ENCODE data around the gene DNAJC25. TPM values are rescaled to one million over a fixed set of nuclear protein-coding genes. Genes with fewer than 3 reads are reported as not detected.

Gene DNAJC25
- total RNA-seq, 1 donor from 2014 or later = 9.6 TPM

- Mint-ChIP-seq H3K27ac (no peak overlapping the region), H3K9me3 (no peaks in the 10 kb centered on the region), H3K36me3 (peaks cover 32% of the 10 kb centered on the region), H3K4me3 (no peak overlapping the region), H3K27me3 (no peaks in the 10 kb centered on the region), H3K4me1 (ENCODE audit: unreplicated experiment) (no peaks in the 10 kb centered on the region)
- DNase-seq (ENCODE audit: extremely low spot score, unreplicated experiment) = no peak
- TF ChIP-seq CTCF (conservative IDR thresholded peaks at IDR 0.05) = no peak
These were observed 16.9 kb downstream of the DNAJC25 start for GRCh38 chr9:111648066-111648465.

GRCh38 chr9:111649016-111649415, 17.9 kb downstream of the DNAJC25 start:
- Mint-ChIP-seq H3K27ac (no peak overlapping the region), H3K4me3 (no peak overlapping the region), H3K27me3 (no peaks in the 10 kb centered on the region), H3K4me1 (ENCODE audit: unreplicated experiment) (no peaks in the 10 kb centered on the region), H3K36me3 (peaks cover 33% of the 10 kb centered on the region), H3K9me3 (no peaks in the 10 kb centered on the region)
- TF ChIP-seq CTCF (conservative IDR thresholded peaks at IDR 0.05) = no peak
- DNase-seq (ENCODE audit: extremely low spot score, unreplicated experiment) = no peak

- H3K4me3 Mint-ChIP-seq = peak overlapping the region; percentile 34
- H3K27me3 Mint-ChIP-seq = no peaks in the 10 kb centered on the region
- H3K4me1 Mint-ChIP-seq (ENCODE audit: unreplicated experiment) = peaks cover 2% of the 10 kb centered on the region
- DNase-seq (ENCODE audit: extremely low spot score, unreplicated experiment) = no peak
- TF ChIP-seq CTCF (conservative IDR thresholded peaks at IDR 0.05) = no peak
- H3K36me3 Mint-ChIP-seq = peaks cover 13% of the 10 kb centered on the region
- peak overlapping the region; percentile 93 for H3K27ac Mint-ChIP-seq
- no peaks in the 10 kb centered on the region for H3K9me3 Mint-ChIP-seq
These were observed 25.9 kb downstream of the DNAJC25 start for GRCh38 chr9:111657051-111657450.

GRCh38 chr9:111658943-111659342, 27.8 kb downstream of the DNAJC25 start:
- no peak for DNase-seq (ENCODE audit: extremely low spot score, unreplicated experiment)
- Mint-ChIP-seq H3K4me1 (ENCODE audit: unreplicated experiment) (peaks cover 18% of the 10 kb centered on the region), H3K4me3 (peak overlapping the region; percentile 23), H3K27me3 (no peaks in the 10 kb centered on the region), H3K36me3 (peaks cover 11% of the 10 kb centered on the region), H3K27ac (no peak overlapping the region), H3K9me3 (no peaks in the 10 kb centered on the region)
- no peak for TF ChIP-seq CTCF (conservative IDR thresholded peaks at IDR 0.05)

GRCh38 chr9:111659691-111660090, 28.6 kb downstream of the DNAJC25 start:
- Mint-ChIP-seq H3K4me1 (ENCODE audit: unreplicated experiment) (peaks cover 18% of the 10 kb centered on the region), H3K4me3 (peak overlapping the region; percentile 3), H3K36me3 (peaks cover 13% of the 10 kb centered on the region), H3K27me3 (no peaks in the 10 kb centered on the region), H3K9me3 (no peaks in the 10 kb centered on the region), H3K27ac (no peak overlapping the region)
- no peak for DNase-seq (ENCODE audit: extremely low spot score, unreplicated experiment)
- no peak for TF ChIP-seq CTCF (conservative IDR thresholded peaks at IDR 0.05)

Data from type B pancreatic cell (in vitro differentiated cells).